Osteoblast (primary cell): Measurements from ENCODE around the gene TSSK6. TPM values are rescaled to one million over a fixed set of nuclear protein-coding genes. Genes with fewer than 3 reads are reported as not detected.

Experiments
- DNase-seq: peaks from one replicate; pipeline ENCODE4 v3.0.0; 2011; ENCODE audit warnings: low spot score, mixed read lengths; ENCODE audit not compliant: insufficient read length; ENCODE audit errors: missing footprints
- H2AFZ ChIP-seq: 2 replicates; pipeline ENCODE4 v1.6.0; 2011; ENCODE audit warnings: mild to moderate bottlenecking, low read length
- H3K27ac ChIP-seq: 2 replicates; pipeline ENCODE4 v1.5.1; 2011; ENCODE audit warnings: mild to moderate bottlenecking, low read depth, low read length, moderate library complexity
- H3K27me3 ChIP-seq: 2 replicates; pipeline ENCODE4 v1.6.0; 2012; ENCODE audit warnings: mild to moderate bottlenecking, control low read depth, inconsistent platforms, low read length, moderate library complexity; ENCODE audit not compliant: insufficient read depth
- H3K36me3 ChIP-seq: 2 replicates; pipeline ENCODE4 v1.5.1; 2011; ENCODE audit warnings: mild to moderate bottlenecking, low read length, control low read depth, moderate library complexity; ENCODE audit not compliant: insufficient read depth
- H3K4me1 ChIP-seq: 2 replicates; pipeline ENCODE4 v1.5.1; 2011; ENCODE audit warnings: mild to moderate bottlenecking, low read length, control low read depth, moderate library complexity; ENCODE audit not compliant: insufficient read depth
- H3K4me2 ChIP-seq: 2 replicates; pipeline ENCODE4 v1.6.0; 2011; ENCODE audit warnings: mild to moderate bottlenecking, low read length; ENCODE audit not compliant: insufficient read depth
- H3K4me3 ChIP-seq: fragments of 200-600 bp; sonication (generic); 3 replicates; pipeline ENCODE4 v1.5.1; 2012; ENCODE audit warnings: mild to moderate bottlenecking, low read length, inconsistent platforms; ENCODE audit not compliant: insufficient read depth
- H3K79me2 ChIP-seq: 2 replicates; pipeline ENCODE4 v1.6.0; 2012; ENCODE audit warnings: mild to moderate bottlenecking, low read length, control low read depth, inconsistent platforms; ENCODE audit not compliant: insufficient read depth
- H3K9me3 ChIP-seq: 2 replicates; pipeline ENCODE4 v1.5.1; 2011; ENCODE audit warnings: low read depth, low read length, control low read depth
- H4K20me1 ChIP-seq: 2 replicates; pipeline ENCODE4 v1.6.0; 2012; ENCODE audit warnings: mild to moderate bottlenecking, low read length, control low read depth; ENCODE audit not compliant: insufficient read depth
- total RNA-seq: library from RNA; depleted of rRNA; stranded (reverse); fragments of >200 nt; gene quantifications from 2 replicates; pipeline ENCODE4 v1.2.3, GENCODE V29; 2012
- TF ChIP-seq, protein P1 (sequence below): IDR thresholded peaks from 2 replicates; pipeline ENCODE4 v1.5.1; 2011; ENCODE audit warnings: mild to moderate bottlenecking, low read depth, low read length, moderate library complexity; ENCODE audit errors: extremely low read depth

The TSSK6 gene
- total RNA-seq, 1 donor = 4.3 TPM

DNA sequence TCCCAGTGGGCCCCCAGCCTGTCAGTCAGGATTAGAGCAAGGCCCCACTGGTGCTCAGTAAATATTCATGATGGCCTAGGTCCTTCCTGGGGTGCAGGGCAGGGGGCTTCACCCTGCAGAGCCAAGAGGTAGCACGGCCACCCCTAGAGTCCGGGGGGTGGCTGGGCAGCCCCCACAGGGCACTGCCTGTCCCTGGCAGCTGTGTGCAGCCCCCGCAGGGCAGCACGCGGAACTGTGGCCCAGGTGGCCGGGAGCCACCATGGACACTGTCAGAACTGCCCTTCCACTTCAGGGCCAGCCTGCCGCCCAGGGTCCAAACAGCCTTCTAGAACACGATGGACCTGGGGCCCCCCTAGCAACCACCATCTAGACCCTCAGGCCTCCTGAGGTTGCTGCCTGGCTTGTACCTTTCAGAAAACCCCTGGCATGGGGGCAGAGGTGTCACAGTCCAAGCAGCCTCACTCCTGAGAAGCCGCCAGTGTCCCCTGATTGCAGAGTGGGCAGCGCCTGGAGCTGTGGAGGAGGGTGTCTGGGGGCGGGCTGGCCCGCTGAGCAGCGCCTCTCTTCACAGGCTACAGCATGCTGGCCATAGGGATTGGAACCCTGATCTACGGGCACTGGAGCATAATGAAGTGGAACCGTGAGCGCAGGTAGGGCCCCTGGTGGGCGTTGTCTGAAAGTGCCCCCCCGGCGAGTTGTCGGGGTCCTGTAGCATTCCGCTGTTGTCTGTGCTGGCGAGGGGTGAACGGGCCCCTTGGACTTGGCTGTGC lies 10.4 kb upstream of the TSSK6 start:
- Histone ChIP-seq H3K4me1 (peaks cover 5% of the 10 kb centered on the region), H3K4me2 (no peak overlapping the region), H3K36me3 (peaks cover 12% of the 10 kb centered on the region), H2AFZ (no peak overlapping the region), H4K20me1 (peaks cover 36% of the 10 kb centered on the region), H3K79me2 (peaks cover 43% of the 10 kb centered on the region), H3K4me3 (no peak overlapping the region), H3K27ac (no peak overlapping the region), H3K9me3 (no peaks in the 10 kb centered on the region), H3K27me3 (no peaks in the 10 kb centered on the region)
- TF ChIP-seq, protein P1, sequence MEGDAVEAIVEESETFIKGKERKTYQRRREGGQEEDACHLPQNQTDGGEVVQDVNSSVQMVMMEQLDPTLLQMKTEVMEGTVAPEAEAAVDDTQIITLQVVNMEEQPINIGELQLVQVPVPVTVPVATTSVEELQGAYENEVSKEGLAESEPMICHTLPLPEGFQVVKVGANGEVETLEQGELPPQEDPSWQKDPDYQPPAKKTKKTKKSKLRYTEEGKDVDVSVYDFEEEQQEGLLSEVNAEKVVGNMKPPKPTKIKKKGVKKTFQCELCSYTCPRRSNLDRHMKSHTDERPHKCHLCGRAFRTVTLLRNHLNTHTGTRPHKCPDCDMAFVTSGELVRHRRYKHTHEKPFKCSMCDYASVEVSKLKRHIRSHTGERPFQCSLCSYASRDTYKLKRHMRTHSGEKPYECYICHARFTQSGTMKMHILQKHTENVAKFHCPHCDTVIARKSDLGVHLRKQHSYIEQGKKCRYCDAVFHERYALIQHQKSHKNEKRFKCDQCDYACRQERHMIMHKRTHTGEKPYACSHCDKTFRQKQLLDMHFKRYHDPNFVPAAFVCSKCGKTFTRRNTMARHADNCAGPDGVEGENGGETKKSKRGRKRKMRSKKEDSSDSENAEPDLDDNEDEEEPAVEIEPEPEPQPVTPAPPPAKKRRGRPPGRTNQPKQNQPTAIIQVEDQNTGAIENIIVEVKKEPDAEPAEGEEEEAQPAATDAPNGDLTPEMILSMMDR = no peak
- peak; percentile 71 for DNase-seq

DNA sequence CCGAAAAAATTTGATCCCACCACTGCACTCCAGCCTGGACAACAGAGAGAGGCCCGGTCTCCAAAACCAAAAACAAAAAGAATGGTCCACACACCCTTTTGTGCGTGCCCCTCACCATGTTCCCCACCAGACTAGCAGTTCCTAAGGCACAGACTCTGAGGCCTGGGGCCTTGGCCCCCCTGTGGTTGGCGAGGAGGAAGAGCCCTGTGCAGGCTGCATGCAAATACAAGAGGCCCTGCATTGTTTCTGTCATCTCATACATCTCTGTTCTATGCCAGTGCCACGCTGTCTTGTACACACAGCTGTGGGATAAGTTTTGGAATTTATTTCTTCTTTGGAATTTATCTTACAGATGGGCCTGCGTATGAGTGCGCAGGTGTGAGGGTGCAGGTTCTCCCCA lies 8.7 kb upstream of the TSSK6 start:
- no peaks in the 10 kb centered on the region for H3K27me3 ChIP-seq
- peak; percentile 76 for DNase-seq
- H3K27ac ChIP-seq = no peak overlapping the region
- H3K9me3 ChIP-seq = no peaks in the 10 kb centered on the region
- H3K4me1 ChIP-seq = no peaks in the 10 kb centered on the region
- H3K4me3 ChIP-seq = no peak overlapping the region
- no peak overlapping the region for H3K4me2 ChIP-seq
- peaks cover 42% of the 10 kb centered on the region for H4K20me1 ChIP-seq
- H2AFZ ChIP-seq = no peak overlapping the region
- TF ChIP-seq, protein P1 = no peak
- peaks cover 27% of the 10 kb centered on the region for H3K36me3 ChIP-seq
- peaks cover 60% of the 10 kb centered on the region for H3K79me2 ChIP-seq

DNA sequence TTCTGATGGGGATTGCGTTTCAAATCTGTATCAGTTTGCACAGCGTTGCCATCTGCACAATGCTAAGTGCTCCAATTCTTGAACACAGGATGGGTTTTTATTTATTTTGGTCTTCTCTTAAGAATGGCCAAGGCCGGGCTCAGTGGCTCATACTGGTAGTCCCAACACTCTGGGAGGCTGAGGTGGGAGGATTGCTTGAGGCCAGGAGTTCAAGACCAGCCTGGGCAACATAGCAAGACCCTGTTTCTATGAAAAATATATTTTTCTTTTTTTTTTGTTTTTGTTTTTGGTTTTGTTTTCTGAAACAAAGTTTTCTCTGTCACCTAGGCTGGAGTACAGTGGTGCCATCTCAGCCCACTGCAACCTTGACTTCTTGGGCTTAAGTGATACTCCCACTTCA lies 7.8 kb upstream of the TSSK6 start:
- no peak for DNase-seq
- H3K4me1 ChIP-seq = no peaks in the 10 kb centered on the region
- H4K20me1 ChIP-seq = peaks cover 43% of the 10 kb centered on the region
- no peak overlapping the region for H3K27ac ChIP-seq
- H2AFZ ChIP-seq = no peak overlapping the region
- no peak overlapping the region for H3K4me3 ChIP-seq
- no peaks in the 10 kb centered on the region for H3K9me3 ChIP-seq
- no peaks in the 10 kb centered on the region for H3K27me3 ChIP-seq
- H3K79me2 ChIP-seq = peaks cover 65% of the 10 kb centered on the region
- H3K36me3 ChIP-seq = peaks cover 25% of the 10 kb centered on the region
- no peak overlapping the region for H3K4me2 ChIP-seq
- TF ChIP-seq, protein P1 = no peak

DNA sequence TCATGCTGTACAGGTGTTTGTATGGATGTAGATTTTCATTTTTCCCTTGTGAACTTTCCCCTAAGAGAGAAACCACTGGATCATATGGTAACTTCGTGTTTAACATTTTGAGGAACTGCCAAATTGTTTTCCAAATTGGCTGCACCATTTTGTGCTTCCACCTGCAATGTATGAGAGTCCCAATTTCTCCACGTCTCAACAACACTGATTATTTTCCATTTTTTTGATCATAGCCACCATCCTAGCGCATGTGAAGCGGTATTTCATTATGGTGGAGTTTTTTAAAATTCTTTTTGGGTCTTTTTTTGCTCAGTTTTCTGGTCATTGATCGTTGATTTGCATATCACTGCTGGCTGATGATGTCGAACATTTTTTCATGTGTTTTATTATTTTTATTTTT lies 5.6 kb upstream of the TSSK6 start:
- Histone ChIP-seq H4K20me1 (peaks cover 35% of the 10 kb centered on the region), H3K4me3 (no peak overlapping the region), H3K4me2 (no peak overlapping the region), H3K79me2 (peaks cover 86% of the 10 kb centered on the region), H3K4me1 (peaks cover 6% of the 10 kb centered on the region), H3K27me3 (no peaks in the 10 kb centered on the region), H3K36me3 (peaks cover 20% of the 10 kb centered on the region), H2AFZ (no peak overlapping the region), H3K9me3 (no peaks in the 10 kb centered on the region), H3K27ac (no peak overlapping the region)
- peak; percentile 57 for DNase-seq
- TF ChIP-seq, protein P1 = no peak
